M059J (cell line): ENCODE measurements around the gene PRRC2B. TPM values are rescaled to one million over a fixed set of nuclear protein-coding genes. Genes with fewer than 3 reads are reported as not detected.
"Not testable (repeated sequence)": the region's sequence is repeated elsewhere in the genome, so short reads cannot be mapped to it uniquely, and the experiment has no call there.

Experiments used
- DNase-seq: peaks from one replicate; pipeline ENCODE4 v3.0.0-alpha.2; 2012; ENCODE audit warnings: low read depth
- total RNA-seq: library from RNA; depleted of rRNA; stranded (reverse); fragments of >200 nt; shearing (Covaris generic); gene quantifications from 2 replicates; pipeline ENCODE4 v1.2.3, GENCODE V29; 2014

The PRRC2B gene
- total RNA-seq, 1 experiment from 2014 or later = 80.5 TPM

DNA sequence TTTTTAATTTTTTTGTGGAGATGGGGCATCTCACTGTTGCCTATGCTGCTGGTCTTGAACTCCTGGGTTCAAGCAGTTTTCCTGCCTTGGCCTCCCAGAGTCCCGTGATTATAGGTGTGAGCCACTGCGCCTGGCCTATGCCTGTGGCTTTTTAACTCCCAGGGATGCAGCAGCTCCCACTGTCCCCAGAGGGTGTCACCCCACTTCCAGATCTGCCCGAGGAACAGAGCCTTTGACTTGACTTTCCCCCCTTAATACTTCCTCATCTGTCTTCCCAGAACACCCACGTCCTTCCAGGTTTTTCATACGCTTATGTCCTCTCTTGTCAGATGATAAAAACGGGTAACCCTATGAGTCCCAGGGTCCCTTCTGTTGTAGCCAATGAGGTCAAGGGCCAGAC lies 7.6 kb upstream of the PRRC2B start:
- peak; percentile 29 for DNase-seq

DNA sequence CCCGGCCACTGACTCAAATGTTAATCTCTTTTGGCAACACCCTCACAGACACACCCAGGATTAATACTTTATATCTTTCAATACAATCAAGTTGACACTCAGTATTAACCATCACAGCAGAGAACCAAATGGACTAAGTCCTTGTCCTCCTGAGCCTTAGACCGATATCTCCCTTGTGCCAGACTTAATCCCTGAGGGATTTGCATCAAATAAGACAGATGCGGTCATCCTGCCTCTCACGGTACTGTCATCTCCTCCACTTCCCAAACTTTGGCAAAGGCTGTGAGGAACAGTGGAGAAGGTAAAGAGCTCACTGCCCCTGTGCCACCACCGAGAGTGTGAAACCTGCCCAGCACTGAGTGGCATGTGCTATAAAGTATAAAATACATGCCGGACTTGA lies 6.5 kb upstream of the PRRC2B start:
- DNase-seq = no peak

DNA sequence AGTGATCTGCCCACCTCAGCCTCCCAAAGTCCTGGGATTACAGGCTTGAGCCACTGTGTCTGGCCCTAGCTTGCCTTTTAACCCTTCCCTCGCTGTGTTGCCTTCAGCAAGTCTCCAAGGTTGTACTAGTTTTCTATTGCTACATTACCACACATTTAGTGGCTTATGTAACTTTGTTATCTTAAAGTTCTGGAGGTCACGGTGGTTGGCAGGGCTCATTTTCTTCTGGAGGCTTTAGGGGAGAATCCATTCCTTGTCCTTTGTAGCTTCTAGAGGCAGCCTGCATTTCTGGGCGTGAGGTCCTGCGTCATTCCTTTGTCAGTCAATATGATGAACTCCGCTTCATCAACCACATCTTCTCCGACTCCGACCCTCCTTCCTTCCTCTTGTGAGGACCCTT lies 2.9 kb upstream of the PRRC2B start:
- no peak for DNase-seq

GRCh38 chr9:131391504-131391903 lies 2.4 kb upstream of the PRRC2B start:
- no peak for DNase-seq

- DNase-seq = peak; percentile 46
These were observed 724 bp downstream of the PRRC2B start for GRCh38 chr9:131394464-131395156.

GRCh38 chr9:131395157-131396098 lies 1.5 kb downstream of the PRRC2B start:
- DNase-seq = peak; percentile 45

GRCh38 chr9:131396099-131396479 lies 2.2 kb downstream of the PRRC2B start:
- not testable (repeated sequence) for DNase-seq

DNA sequence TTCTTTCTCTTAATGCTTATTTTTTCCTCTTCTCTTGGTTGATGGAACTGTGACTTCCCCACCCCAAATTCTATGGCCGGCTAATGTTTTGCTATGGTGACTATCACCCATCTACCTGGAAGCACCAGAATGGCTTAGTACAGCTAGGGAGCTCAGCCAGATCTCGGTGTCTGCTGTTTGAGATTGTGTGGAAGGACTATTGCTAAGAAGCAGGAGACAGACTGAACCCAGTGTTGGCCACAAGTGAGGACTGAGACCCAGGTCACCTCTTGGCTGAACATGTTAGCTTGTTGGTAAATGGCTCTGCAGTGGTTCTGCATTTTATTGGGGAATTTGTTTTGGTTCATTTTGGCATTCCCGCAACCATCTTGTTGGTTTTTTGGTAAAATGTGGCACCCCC lies 2.7 kb downstream of the PRRC2B start:
- DNase-seq = no peak

DNA sequence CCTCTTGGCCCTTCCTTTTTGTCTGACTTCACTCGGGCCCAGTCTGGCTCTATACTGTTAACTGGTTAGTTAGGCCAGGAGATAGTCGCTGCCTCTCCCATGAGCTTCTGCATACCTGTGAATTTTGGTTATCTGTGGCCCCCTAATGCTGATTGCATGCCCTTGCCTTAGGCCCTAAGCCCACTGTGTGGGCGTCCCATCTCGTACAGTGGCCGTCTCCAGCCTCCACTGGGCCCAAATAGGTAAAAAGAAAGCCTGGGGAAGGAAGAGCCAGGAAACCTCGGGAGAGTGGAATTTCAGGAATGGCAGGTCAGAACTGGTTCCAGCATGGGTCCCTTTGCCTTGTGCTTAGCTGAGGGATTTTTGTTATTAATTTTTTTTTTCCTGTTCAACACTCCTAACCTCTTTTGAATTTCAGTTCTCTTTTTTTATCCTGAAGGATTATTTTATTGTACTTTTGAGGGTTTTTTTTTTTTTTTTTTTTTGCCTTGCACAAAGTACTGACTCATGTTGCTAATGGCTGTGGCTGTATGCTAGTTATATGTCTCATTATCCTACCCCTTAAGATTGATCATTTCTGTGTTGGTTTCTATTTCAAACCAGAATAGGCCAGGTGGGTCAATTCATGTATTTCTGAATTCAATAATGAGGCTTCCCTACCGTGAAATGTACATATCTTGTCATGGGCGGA lies 3.4 kb downstream of the PRRC2B start:
- peak; percentile 53 for DNase-seq

DNA sequence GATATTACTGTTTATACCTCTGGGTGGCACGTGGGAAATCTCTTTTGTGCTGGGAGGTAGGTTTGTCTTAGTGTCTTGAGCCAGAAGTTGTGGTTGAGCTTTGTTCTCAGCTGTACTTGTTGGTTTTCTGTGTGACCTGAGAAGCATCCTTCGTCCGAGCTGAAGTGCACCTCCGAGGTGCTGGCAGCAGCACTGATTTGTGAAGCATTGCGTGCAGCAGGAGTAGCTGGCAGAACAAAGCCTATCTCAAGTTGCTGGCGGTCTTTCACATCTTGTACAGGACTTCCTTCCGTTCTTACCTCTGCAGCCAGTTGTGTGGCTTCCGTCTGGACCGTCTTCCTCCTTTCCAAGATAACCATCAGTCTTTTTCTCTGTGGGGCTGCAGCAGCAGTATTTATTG lies 4.3 kb downstream of the PRRC2B start:
- DNase-seq = peak; percentile 77

DNA sequence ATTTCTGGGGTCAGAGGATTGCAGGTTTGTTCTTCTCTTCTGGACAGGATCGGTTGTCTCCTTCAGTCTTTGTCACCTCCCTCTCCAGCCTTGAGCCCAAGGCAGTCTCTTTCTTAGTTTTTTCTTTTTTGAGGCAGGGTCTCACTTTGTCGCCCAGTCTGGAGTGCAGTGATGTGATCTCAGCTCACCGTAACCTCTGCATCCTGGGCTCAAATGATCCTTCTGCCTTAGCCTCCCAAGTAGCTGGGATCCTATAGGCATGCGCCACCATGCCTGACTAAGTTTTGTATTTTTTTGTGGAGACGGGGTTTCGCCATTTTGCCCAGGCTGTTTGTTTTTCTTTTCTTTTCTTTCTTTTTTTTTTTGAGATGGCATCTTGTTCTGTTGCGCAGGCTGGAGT lies 6.1 kb downstream of the PRRC2B start:
- DNase-seq = no peak

GRCh38 chr9:131400627-131401026 lies 6.7 kb downstream of the PRRC2B start:
- DNase-seq = no peak

GRCh38 chr9:131402073-131402472 lies 8.2 kb downstream of the PRRC2B start:
- peak; percentile 82 for DNase-seq

DNA sequence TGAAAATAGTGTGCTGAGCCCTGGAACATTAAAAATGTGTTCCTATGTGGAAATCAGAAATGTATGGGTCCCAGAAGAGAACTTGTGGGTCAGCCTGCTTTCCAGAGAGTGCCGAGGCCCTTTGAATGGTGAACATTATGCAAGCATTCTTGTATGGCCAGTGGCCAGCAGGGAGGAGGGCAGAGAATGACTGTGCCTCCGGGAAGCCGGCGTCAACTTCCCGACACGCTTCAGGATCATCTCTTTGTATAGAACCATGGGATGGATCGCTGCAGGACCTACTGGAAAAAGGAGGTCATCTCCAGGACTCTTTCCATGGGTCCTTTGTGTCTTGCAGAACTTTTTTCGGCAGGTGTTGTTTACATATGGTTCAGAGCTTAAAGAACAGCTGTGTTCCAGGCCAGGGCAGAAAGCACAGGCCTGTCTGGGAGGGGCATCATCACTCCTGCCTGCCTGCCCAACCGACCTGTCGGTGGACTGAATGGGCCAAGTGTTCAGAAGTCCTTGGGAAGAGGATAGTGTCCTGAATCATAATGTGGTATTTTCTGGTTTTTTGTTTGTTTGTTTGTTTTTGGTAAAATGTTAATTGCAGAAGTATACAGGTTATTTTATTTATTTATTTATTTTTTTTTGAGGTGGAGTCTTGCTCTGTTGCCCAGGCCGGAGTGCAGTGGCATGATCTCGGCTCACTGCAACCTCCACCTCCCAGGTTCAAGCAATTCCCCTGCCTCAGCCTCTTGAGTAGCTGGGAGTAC lies 9.0 kb downstream of the PRRC2B start:
- DNase-seq = peak; percentile 90

DNA sequence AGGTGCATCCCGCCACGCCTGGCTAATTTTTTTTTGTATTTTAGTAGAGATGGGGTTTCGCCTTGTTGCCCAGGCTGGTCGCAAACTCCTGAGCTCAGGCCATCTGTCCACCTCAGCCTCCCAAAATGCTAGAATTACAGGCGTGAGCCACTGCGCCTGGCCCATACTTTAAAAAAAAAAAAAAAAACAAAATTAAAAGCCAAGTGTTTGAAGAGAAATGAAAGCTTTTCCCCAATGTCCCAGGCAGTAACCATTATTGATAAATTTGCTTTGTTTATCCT lies 9.5 kb downstream of the PRRC2B start:
- no peak for DNase-seq

DNA sequence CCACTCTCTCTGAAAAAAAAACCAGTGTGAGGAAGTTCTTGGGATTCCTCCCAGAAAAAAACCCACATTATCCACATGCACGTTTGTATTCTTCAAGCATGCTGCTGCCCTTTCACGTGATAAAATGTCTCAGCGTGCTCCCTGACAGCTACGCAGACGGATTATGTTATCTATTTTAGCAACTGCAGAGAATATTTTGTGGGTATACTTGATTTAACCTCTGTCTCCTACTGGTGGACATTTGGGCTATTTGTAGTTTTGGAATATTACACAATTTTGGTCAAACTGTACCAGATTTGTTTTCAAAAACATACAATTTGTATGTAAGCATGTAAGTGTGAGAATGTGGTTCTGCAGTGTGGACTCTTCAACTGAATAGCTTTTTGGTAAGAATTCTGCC lies 10.7 kb downstream of the PRRC2B start:
- peak; percentile 47 for DNase-seq

- no peak for DNase-seq
These were observed 11.1 kb downstream of the PRRC2B start for GRCh38 chr9:131404987-131405386.

- DNase-seq = peak; percentile 84
These were observed 11.5 kb downstream of the PRRC2B start for GRCh38 chr9:131405428-131405827.

DNA sequence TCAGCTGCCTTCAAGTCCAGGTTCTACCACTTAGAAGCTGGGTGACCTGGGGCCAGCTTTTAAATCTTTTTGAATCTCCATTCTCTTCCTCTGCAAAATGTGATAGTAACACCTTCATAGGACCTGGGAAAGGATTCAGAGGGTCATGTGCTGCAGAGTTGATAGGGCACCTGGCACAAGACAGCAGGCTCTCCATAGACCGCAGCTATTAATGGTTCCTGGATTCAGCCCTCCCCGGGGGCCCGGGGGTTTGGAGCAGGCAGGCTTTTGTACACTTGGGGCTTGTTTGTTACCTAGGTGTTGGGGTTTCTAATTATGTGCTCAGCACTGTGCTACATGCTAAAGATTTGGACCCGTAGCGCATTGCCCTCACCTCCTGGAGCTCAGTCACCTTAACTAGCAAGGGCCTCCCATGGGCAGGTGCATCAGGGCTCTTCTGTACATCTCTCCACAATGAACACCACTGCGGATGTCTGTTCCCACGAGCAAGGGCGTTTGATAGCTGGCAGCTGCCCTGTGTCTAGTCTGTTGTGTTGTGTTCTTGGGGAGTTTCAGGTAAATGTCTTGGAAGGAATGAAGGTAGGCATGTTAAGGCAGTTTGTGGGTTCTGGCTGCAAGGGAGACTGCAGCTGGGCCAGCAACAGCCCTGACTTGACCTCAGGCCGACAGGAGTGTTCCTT lies 12.1 kb downstream of the PRRC2B start:
- DNase-seq = no peak

DNA sequence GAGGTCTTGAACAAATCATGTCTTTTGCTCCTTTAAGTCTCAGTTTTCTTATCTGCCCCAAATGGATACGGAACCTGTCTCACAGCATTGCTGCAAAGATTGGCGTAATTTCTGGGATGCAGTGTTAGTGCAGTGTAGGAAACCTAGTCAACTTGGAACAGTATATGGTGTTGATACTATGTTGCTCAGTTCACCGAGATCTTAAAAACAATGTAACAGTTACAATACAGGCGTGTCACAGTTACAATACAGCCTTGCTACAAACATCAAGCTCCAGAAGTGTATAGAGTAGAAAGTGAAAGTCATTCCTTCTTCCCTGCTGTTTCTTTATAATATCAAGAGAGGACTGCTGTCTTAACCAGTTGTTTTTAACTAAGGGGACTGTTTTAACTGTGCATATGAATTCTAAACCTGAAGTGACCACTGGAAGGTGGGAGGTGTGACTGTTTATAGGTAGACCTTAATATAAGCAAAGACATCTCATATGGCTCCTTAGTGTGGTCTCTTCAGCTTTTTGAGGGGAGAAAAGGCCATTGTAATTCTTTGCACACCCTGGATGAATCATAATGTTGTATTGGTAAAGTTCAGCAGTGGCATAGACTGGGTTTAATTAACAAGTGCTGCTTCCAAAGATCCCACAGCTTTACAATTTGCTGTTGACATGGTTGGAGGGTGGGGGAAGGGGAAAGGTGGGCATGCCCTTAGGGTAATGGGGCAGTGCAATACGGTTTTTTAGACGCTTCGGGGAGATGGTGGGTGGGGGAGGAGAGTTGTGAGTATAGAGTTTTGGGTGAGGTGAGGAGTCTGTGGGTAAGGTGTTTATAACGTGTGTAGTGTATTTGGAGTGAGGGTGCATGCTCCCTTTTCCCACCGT lies 12.9 kb downstream of the PRRC2B start:
- DNase-seq = no peak
